Activated T-helper 1 cell treated with anti-CD3 and anti-CD28 coated beads, Interleukin-12 subunit alpha, Interleukin-12 subunit beta, Interleukin-2, Interleukin-4 antibody, amounts not matched to agents 30 ng/mL and 10 ng/mL and 1 ng/mL, durations not matched to agents 14 hours and 24 hours and 36 hours (primary cell): ENCODE data around the gene MMP28. TPM values are rescaled to one million over a fixed set of nuclear protein-coding genes. Genes with fewer than 3 reads are reported as not detected.

Experiments used
- DNase-seq: peaks from one replicate; pipeline ENCODE4 v3.0.0; 2021; ENCODE audit warnings: low spot score
- H3K27ac Mint-ChIP-seq: one replicate; pipeline ENCODE4 v1.8.0; 2021; ENCODE audit warnings: mild to moderate bottlenecking, mixed read lengths
- H3K27me3 Mint-ChIP-seq: one replicate; pipeline ENCODE4 v1.8.0; 2022; ENCODE audit warnings: mild to moderate bottlenecking, moderate library complexity, mixed read lengths; ENCODE audit not compliant: insufficient read depth
- H3K36me3 Mint-ChIP-seq: one replicate; pipeline ENCODE4 v1.8.0; 2021; ENCODE audit warnings: low read depth, mixed read lengths
- H3K4me1 Mint-ChIP-seq: one replicate; pipeline ENCODE4 v1.8.0; 2021; ENCODE audit warnings: low read depth, mixed read lengths
- H3K4me3 Mint-ChIP-seq: one replicate; pipeline ENCODE4 v1.8.0; 2021; ENCODE audit warnings: mild to moderate bottlenecking, moderate library complexity, mixed read lengths
- H3K9me3 Mint-ChIP-seq: one replicate; pipeline ENCODE4 v1.8.0; 2021; ENCODE audit warnings: mixed read lengths
- intact Hi-C: fragments of 100-400 bp; cut with micrococcal nuclease; formaldehyde crosslinking; loops from one replicate; pipeline ENCODE4 v1.15.1; 2024
- total RNA-seq: library from RNA; stranded (reverse); gene quantifications from 2 replicates; pipeline ENCODE4 v1.2.3, GENCODE V29; 2022

MMP28 gene
- total RNA-seq, 1 donor from 2014 or later: not detected

DNA sequence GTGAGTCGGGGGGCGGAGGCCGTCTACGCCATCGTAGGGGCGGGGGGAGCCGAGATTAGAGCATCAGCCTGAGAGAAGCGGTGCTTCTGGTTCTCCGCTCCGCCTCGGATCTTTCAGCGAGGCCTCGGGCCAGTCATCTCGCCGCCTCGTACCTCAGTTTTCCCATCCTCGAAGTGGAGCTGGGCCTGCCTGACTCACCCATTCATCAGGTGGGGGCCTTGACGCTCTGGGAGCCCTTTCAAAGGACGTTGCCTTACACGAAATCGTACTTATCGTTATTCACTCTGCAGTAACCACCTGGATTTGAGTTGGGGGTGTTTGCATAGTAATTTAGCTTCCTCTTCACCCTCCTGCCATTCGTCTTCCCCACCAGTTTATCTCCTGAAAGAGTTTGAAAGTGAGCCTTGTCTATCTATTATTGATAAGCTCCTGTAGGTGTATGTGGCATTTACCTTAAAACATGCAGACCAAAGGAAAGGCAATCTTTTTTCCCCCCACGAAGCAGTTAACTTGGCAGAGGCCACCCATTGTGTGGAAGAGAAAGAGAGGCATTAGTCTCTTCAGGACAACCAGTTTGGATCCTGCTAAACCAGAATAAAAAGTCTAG lies 14.5 kb upstream of the MMP28 start:
- H3K4me3 Mint-ChIP-seq: peak overlapping the region; percentile 98
- H3K27me3 Mint-ChIP-seq: no peaks in the 10 kb centered on the region
- intact Hi-C loops: loop anchor here (1.0 to 10.0 kb wide), 5 partner anchors 46 to 825 kb away; partner anchors contain the start of genes AP2B1, LIG3, SLFN5 and ZNHIT3
- peak overlapping the region; percentile 99 for H3K27ac Mint-ChIP-seq
- DNase-seq: no peak
- H3K4me1 Mint-ChIP-seq: peaks cover 66% of the 10 kb centered on the region
- H3K36me3 Mint-ChIP-seq: peaks cover 10% of the 10 kb centered on the region
- no peaks in the 10 kb centered on the region for H3K9me3 Mint-ChIP-seq

DNA sequence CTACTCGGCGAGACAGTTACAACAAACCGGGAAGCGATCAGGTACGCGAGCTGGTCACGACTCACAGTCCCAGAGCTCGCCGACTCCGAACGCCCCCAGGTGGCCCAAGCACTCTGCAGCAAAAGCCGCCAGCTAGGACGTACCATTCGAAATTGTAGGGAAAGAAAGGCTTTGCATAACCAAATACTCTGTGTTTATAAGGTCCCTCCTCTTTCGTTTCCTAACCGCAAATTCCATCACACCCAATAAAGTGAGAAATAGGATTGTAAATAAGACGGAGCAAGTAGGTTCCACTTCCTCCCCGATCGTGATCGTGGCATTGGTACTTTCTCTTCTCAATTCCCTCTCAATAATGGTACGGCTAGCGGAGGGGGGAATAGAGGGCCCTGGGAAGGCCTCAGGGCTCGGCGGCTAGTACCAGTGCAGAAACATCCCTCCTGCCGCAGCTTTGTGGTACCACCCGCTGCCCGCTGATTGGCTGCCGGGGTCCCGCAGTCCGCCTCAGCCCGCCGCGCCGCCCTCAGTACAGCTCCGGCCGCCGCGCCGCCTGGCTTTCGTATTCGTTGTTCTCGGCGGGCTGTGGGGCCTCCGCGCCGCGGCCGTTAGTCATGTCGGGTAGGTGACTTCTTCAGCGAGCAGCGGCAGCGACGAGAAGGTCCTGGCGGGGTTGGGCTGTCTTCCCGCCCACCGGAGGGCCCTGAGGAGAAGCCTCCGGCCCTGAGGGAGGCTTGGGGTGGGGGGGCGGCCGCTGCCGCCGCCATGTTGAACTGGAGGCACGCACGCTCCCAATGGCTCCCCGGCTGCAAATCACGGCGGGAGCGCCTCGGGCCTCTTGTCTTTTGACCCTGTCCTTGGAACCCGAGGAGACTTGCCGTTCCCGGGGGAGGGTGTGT lies 13.8 kb upstream of the MMP28 start, which contains the start of gene TAF15:
Gene TAF15 (plus strand): TSS at position 523 of the 893 bp plus-strand sequence. CDS start 86 bp downstream, at position 609.
- Mint-ChIP-seq H3K4me3 (peak within 1 kb of the TSS; percentile 98), H3K9me3 (no peaks in the 10 kb centered on the region), H3K36me3 (peaks cover 10% of the 10 kb centered on the region), H3K4me1 (peaks cover 67% of the 10 kb centered on the region), H3K27ac (peak within 1 kb of the TSS; percentile 99), H3K27me3 (no peaks in the 10 kb centered on the region)
- peak; percentile 95 for DNase-seq
- intact Hi-C loops: loop anchor here (1.0 to 10.0 kb wide), 5 partner anchors 45 to 824 kb away; partner anchors contain the start of genes AP2B1, LIG3, SLFN5 and ZNHIT3

DNA sequence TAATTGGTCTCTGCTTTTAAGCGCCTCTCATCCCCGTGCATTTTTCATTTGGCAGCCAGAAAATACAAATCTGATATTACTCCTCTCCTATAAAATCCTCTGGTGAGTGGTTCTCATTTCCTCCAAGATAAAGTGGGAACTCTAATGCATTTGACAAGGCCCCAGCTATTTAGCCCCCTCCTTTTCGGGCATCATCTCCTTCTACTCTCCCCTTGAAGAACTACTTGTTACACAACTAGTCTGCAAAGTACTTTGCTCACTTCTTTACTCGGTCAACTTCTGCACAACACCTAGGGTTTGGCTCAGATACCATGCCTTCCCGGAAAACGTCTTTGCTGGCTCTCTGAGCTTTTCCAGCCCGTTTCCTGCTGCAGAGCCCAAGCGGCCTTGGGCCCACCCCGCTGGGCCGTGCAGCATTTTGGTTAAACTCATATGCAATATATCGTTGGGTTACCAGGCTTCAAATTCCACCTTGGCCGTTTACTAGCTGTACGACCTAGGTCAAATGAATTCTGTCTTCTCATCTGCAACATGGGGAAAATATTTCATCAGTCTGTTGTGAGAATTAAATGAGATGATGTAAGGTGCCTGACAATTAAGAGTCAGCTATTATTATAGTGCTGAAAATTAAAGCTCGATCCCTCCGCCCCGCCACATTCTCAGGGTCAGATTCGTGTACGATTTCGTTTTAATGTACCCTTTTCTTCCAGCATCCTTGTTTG lies 13.0 kb upstream of the MMP28 start:
- intact Hi-C loops: loop anchor here (5.0 to 10.0 kb wide), 4 partner anchors 221 to 824 kb away; partner anchors contain the start of genes AP2B1, LIG3, SLFN5 and ZNHIT3
- H3K36me3 Mint-ChIP-seq: peaks cover 6% of the 10 kb centered on the region

DNA sequence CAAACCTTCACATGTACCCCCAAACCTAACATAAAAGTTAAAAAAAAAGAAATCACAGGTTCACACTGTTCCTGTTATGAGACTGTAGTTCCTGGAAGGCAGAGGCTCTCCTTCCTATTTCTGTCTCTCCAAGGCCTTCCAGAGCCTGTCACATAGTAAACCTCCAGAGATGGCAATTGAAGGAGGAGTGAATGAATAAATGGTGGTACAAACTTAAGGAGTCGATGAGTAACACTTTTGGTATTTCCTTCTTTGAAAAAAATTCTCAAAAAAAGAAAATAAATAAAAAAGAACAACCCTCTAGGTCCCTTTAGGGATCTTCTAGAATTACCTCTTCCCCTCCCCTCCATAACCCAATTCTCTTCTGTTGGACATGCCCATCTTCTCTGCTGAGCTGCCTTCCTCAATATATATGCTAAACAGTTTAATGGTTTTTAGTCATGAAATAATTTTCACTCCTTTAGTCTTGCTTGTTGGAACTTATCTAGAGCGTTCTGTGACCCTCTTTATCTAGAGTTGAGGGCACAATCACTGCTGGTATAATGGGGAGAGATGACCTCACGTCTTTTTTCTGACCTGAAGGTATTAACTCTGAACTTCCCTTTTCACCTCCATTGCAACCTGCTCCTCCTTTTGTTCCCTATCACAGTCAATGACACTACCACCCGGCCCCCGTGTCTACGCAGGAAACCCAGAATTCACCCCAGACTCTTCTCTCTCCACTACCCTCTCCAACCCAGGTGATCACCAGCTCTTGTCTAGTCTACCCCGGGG lies 12.1 kb upstream of the MMP28 start:
- intact Hi-C loops: loop anchor here (5.0 to 10.0 kb wide), 4 partner anchors 220 to 823 kb away; partner anchors contain the start of genes AP2B1, LIG3, SLFN5 and ZNHIT3
- Mint-ChIP-seq H3K27ac (peak overlapping the region; percentile 99), H3K27me3 (peaks cover 2% of the 10 kb centered on the region), H3K9me3 (no peaks in the 10 kb centered on the region), H3K36me3 (peaks cover 3% of the 10 kb centered on the region), H3K4me3 (peak overlapping the region; percentile 98), H3K4me1 (peaks cover 63% of the 10 kb centered on the region)
- DNase-seq: no peak

More for the DNA sequence above, 13.0 kb upstream of the MMP28 start:
- Mint-ChIP-seq H3K27ac (peak overlapping the region; percentile 99), H3K4me1 (peaks cover 63% of the 10 kb centered on the region), H3K9me3 (no peaks in the 10 kb centered on the region), H3K4me3 (peak overlapping the region; percentile 98), H3K27me3 (no peaks in the 10 kb centered on the region)
- DNase-seq: no peak

DNA sequence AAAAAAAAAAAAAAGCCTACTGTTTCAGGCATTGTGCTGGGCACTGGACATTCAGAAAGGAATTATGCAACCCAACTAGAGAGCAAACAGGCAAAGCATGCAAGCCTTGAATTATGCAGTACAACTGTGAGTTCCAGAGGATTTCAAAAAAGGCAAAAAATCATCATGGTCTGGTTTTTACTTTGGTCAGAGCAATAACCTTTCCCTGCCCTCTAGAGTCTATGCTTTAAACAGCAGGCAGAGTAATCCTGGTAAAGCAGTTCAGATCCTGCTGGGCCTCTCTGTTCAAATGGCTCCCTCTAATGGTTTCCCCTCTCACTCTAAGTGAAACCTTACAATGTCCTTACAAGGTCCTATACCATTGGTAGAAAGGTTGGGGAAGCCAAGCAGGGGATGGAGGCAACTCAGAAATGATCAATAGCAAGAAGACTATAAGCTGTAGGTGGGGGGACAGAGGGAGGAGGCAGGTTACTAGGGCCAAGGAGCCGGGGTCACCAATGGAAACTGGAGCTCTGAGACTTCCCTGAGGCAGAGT lies 9.3 kb upstream of the MMP28 start:
- intact Hi-C loops: loop anchor here (1.0 to 10.0 kb wide), 6 partner anchors 40 to 820 kb away; partner anchors contain the start of genes AP2B1, LIG3, SLFN5 and ZNHIT3
- no peak overlapping the region for H3K27ac Mint-ChIP-seq
- peaks cover 50% of the 10 kb centered on the region for H3K4me1 Mint-ChIP-seq
- H3K36me3 Mint-ChIP-seq: no peaks in the 10 kb centered on the region
- H3K27me3 Mint-ChIP-seq: peaks cover 6% of the 10 kb centered on the region
- H3K9me3 Mint-ChIP-seq: no peaks in the 10 kb centered on the region
- H3K4me3 Mint-ChIP-seq: no peak overlapping the region
- DNase-seq: peak; percentile 49

DNA sequence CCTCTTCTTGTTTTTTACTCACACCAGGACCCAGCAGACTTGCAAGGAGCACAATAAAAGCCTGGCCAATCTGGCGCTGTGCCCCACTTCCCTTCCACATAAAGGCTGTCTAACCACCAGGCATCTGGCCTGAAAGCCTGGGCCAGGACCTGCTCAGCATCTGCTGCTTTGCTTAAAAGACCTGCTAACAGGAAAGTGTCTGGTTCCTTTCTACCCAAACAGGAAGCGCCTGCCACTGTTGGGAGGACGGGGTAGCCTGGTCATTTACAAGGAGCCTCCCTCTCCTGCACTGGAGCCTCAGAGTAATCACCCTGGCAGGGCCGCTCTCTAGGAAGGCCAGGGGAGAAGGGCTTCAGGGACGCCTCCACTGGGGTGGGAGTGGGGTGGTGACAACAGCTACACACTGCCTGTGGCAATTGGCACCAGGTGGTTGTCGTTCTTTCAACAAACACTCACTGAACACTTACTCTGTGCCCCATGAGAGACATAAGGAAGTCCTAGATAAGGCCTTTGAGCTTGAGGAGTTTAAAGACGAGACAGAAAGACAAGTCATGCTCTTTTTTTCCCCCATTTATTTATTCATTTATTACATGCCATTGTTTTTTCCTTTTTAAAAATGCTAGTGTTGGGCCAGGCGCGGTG lies 6.3 kb upstream of the MMP28 start:
- no peak overlapping the region for H3K4me3 Mint-ChIP-seq
- peaks cover 25% of the 10 kb centered on the region for H3K4me1 Mint-ChIP-seq
- no peaks in the 10 kb centered on the region for H3K36me3 Mint-ChIP-seq
- peaks cover 23% of the 10 kb centered on the region for H3K27me3 Mint-ChIP-seq
- no peaks in the 10 kb centered on the region for H3K9me3 Mint-ChIP-seq
- no peak overlapping the region for H3K27ac Mint-ChIP-seq
- intact Hi-C loops: loop anchor here (10.0 kb wide), 1 partner anchor 817 kb away; the partner anchor contains the start of gene LIG3
- no peak for DNase-seq

DNA sequence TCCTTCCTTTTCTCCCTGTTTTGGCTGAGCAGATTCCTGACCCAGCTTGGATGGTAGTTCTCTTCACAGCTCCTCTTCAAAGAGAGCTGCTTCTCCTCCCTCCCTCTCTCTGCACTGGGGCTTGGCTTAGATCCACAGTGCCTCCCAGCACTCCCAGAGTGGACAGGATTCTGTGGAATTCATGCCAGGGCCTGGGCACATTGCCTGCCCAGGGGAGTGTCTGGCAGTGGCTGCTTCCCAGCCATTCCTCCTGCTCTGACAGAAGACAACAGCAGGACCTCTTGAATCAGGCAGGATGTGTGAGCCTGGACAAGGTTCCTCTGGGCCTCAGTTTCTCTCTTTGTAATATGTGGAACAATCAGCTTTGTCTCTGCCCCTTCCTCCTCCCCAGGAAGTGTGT lies 4.5 kb upstream of the MMP28 start:
- Mint-ChIP-seq H3K27me3 (peaks cover 33% of the 10 kb centered on the region), H3K9me3 (no peaks in the 10 kb centered on the region), H3K4me3 (no peak overlapping the region), H3K4me1 (peaks cover 29% of the 10 kb centered on the region), H3K36me3 (no peaks in the 10 kb centered on the region), H3K27ac (no peak overlapping the region)
- intact Hi-C loops: loop anchor here (10.0 kb wide), 1 partner anchor 815 kb away; the partner anchor contains the start of gene LIG3
- no peak for DNase-seq

DNA sequence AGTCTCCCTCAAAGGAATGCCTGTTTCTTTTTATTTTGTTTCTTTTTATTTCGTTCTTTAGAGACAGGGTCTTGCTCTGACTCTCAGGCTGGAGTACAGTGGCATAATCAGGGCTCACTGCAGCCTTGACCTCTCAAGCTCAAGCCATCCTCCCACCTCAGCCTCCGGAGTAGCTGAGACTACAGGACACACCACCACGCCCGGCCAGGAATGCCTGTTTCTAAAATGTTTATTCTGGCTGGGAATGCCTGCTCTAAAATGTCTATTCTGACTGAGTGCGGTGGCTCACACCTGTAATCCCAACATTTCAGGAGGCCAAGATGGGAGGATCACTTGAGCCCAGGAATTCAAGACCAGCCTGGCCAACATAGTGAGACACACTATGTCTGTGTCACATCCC lies 2.5 kb upstream of the MMP28 start:
- no peak for DNase-seq
- Mint-ChIP-seq H3K4me3 (no peak overlapping the region), H3K27ac (no peak overlapping the region), H3K27me3 (peaks cover 51% of the 10 kb centered on the region), H3K36me3 (no peaks in the 10 kb centered on the region), H3K4me1 (peaks cover 19% of the 10 kb centered on the region), H3K9me3 (no peaks in the 10 kb centered on the region)
- intact Hi-C loops: no loop called here

DNA sequence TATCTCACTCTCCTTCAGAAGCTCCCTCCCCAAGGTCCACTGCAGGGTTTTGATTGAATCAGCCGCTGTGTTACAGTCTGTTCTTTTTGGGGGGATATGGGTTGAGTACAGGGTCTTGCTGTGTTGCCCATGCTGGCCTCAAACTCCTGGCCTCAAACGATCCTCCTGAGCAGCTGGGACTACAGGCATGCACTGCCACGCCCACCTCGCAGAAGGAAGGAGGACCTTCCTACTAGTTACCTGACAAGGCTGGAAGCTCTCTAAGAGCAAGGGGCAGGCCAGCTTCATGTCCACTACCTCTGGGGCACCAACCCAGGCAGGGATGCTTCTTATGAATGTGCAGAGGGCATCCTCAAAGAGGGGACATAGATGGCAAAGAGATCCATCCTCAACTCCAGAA lies 1.9 kb upstream of the MMP28 start:
- intact Hi-C loops: no loop called here
- Mint-ChIP-seq H3K4me3 (no peak overlapping the region), H3K4me1 (peaks cover 17% of the 10 kb centered on the region), H3K9me3 (no peaks in the 10 kb centered on the region), H3K27ac (no peak overlapping the region), H3K27me3 (peaks cover 55% of the 10 kb centered on the region), H3K36me3 (no peaks in the 10 kb centered on the region)
- no peak for DNase-seq

DNA sequence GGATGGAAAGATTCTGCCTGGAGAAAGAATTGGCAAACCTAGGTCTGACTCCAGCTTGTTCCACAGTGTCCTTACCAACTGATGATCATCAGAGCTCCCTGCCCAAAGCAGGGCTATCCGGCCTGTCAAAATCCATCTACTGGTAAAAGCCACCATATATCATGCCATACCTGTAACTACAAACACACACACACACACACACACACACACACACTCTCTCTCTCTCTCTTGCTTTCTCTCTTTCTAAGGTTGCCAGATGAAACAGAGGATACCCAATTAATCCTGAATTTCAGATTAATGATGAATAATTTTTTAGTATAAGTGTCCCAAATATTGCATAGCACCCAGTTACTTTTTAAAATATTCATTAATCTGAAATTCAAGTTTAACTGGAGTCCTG lies 1.5 kb upstream of the MMP28 start:
- intact Hi-C loops: no loop called here
- peaks cover 59% of the 10 kb centered on the region for H3K27me3 Mint-ChIP-seq
- no peak for DNase-seq
- H3K36me3 Mint-ChIP-seq: no peaks in the 10 kb centered on the region
- no peak overlapping the region for H3K4me3 Mint-ChIP-seq
- no peak overlapping the region for H3K27ac Mint-ChIP-seq
- no peaks in the 10 kb centered on the region for H3K9me3 Mint-ChIP-seq
- peaks cover 16% of the 10 kb centered on the region for H3K4me1 Mint-ChIP-seq

DNA sequence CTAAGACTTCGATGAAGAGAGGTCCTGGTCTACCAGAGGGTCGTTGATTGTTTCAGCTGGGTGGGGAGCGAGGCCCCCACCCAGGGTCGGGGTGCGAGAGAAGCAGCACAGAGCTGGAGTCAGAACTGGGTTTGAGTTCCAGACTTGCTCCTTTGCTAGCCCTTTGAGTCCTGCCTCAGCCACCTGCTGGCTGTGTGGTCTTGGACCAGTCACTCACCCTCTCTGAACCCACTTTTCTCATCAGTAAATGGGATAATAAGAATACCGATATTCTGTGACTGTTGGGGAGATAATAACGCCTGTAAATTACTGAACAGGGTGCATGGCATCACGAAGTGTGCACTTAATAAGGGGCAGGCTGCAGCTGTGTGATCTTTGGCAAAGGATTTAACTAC lies 427 bp upstream of the MMP28 start:
- no peak for DNase-seq
- Mint-ChIP-seq H3K27me3 (peaks cover 63% of the 10 kb centered on the region), H3K9me3 (no peaks in the 10 kb centered on the region), H3K36me3 (no peaks in the 10 kb centered on the region), H3K27ac (no peak overlapping the region), H3K4me3 (peak overlapping the region; percentile 71), H3K4me1 (peaks cover 8% of the 10 kb centered on the region)
- intact Hi-C loops: no loop called here
